ENCODE results near the gene PCNT.
"Not testable (repeated sequence)": the region's sequence is repeated elsewhere in the genome, so short reads cannot be mapped to it uniquely, and the experiment has no call there.

Gene PCNT

DNA sequence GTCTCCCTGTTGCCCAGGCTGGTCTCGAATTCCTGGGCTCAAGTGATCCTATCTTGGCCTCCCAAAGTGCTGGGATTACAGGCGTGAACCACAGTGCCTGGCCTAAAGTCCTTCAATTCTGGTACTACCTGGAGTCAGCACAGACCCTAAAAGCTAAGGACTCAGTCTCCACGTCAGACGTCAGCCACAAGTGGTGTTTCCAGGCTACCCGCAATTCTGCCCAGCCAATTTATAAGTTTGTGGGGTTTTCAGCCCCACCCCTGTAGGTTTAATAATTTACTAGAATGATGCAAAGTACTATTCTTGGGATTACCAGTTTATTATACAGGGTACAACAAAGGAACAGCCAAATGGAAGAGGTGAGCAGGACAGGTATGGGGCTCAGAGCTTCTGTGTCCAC is 124.2 kb downstream of the PCNT start:
- DNase-seq (ENCODE audit: low spot score), result no peak
- TF ChIP-seq, protein P1, sequence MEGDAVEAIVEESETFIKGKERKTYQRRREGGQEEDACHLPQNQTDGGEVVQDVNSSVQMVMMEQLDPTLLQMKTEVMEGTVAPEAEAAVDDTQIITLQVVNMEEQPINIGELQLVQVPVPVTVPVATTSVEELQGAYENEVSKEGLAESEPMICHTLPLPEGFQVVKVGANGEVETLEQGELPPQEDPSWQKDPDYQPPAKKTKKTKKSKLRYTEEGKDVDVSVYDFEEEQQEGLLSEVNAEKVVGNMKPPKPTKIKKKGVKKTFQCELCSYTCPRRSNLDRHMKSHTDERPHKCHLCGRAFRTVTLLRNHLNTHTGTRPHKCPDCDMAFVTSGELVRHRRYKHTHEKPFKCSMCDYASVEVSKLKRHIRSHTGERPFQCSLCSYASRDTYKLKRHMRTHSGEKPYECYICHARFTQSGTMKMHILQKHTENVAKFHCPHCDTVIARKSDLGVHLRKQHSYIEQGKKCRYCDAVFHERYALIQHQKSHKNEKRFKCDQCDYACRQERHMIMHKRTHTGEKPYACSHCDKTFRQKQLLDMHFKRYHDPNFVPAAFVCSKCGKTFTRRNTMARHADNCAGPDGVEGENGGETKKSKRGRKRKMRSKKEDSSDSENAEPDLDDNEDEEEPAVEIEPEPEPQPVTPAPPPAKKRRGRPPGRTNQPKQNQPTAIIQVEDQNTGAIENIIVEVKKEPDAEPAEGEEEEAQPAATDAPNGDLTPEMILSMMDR (IDR thresholded peaks at IDR 0.05; ENCODE audit: borderline replicate concordance, control extremely low read depth, extremely low read depth, insufficient read depth, missing control alignments), result no peak
- in situ Hi-C loops (cut with MboI; ENCODE audit: low sequenced_read_pairs, unreplicated experiment), result no loop called here

DNA sequence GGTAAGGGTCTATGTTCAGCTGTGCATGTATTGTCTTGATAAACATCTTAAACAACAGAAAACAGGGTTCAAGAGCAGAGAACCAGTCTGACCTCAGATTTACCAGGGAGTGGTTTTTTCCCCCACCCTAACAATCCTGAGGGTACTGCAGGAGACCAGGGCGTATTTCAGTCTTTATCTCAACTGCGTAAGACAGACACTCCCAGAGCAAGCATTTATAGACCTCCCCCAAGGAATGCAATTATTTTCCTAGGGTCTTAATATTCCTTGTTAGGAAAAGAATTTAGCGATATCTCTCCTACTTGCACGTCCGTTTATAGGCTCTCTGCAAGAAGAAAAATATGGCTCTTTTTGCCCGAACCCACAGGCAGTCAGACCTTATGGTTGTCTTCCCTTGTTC is 124.9 kb downstream of the PCNT start:
- in situ Hi-C loops (cut with MboI; ENCODE audit: low sequenced_read_pairs, unreplicated experiment); DNase-seq (ENCODE audit: low spot score): not testable (repeated sequence)

DNA sequence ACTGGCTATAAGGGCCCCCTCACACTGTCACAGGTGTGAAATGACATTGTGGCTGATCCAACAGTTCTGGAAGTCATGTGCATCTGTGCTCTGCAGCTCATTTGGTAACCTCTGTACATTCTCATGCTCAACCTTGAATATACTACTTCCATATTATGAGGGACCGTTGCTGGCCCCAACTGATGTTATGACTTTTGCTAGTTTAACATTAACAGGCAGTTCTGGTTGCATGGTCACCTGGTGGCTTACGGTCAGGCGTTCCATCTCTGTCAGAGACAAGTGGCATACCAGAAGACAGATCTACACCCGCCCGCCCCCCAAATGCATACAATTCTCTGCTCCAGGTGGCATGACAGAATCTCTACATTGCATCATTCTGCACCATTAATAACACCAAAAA is 128.8 kb downstream of the PCNT start:
- no peak for DNase-seq (ENCODE audit: low spot score)
- in situ Hi-C loops (cut with MboI; ENCODE audit: low sequenced_read_pairs, unreplicated experiment), result no loop called here
- TF ChIP-seq, protein P1 (IDR thresholded peaks at IDR 0.05; ENCODE audit: borderline replicate concordance, control extremely low read depth, extremely low read depth, insufficient read depth, missing control alignments), result no peak

DNA sequence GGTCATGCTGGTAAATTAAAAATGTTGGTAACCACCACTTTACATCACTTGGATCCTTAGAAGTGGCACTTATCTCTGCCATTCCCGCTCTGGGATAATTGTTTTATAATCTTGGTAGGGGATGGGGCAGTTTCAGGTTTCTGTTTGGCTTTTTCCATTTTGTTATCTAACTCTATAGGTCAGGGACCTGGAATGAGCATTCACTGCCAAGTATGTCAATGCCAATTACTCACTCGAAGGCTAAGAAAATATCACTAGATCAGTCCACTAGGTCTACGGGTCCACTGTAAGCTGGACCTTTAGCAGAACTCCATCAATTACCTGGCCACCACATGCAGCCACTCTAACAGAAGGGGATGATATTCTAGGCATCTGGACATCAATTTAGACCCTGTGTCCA is 130.2 kb downstream of the PCNT start:
- no peak for DNase-seq (ENCODE audit: low spot score)
- in situ Hi-C loops (cut with MboI; ENCODE audit: low sequenced_read_pairs, unreplicated experiment), result no loop called here
- TF ChIP-seq, protein P1 (IDR thresholded peaks at IDR 0.05; ENCODE audit: borderline replicate concordance, control extremely low read depth, extremely low read depth, insufficient read depth, missing control alignments), result no peak

DNA sequence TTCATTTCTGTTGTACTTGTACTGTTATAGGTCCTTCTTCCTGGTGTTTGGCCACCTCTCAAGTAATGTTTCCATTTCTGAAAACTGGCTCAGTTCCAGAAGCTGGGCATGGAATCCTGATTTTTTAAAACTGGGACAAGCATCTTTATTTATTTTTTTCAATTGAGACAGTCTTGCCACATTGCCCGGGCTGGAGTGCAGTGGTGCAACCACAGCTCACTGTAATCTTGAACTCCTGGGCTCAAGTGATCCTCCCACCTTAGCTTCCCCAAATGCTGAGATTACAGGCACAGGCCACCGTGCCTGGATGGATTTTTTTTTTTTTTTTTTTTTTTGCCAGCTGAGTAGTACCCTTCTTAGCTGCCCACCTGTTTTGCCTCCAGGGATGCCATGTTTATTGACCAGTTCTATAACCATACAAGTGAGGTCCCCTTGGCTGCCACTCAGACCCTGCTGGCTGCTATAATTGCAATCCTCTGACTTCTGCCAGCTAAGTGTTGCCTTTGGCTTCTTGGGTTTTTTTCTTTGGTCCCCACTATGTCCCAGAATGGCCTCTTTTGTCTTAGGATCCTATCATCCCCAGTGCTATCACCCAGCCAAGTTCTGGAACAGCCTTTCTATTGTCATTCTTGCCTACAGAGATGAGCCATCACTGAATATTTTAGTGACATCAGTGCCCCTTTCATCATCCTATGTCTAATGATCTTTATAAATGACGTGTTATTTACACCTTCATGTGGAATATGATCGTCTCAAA is 130.9 kb downstream of the PCNT start:
- no peak for DNase-seq (ENCODE audit: low spot score)
- in situ Hi-C loops (cut with MboI; ENCODE audit: low sequenced_read_pairs, unreplicated experiment), result no loop called here
- TF ChIP-seq, protein P1 (IDR thresholded peaks at IDR 0.05; ENCODE audit: borderline replicate concordance, control extremely low read depth, extremely low read depth, insufficient read depth, missing control alignments), result no peak

DNA sequence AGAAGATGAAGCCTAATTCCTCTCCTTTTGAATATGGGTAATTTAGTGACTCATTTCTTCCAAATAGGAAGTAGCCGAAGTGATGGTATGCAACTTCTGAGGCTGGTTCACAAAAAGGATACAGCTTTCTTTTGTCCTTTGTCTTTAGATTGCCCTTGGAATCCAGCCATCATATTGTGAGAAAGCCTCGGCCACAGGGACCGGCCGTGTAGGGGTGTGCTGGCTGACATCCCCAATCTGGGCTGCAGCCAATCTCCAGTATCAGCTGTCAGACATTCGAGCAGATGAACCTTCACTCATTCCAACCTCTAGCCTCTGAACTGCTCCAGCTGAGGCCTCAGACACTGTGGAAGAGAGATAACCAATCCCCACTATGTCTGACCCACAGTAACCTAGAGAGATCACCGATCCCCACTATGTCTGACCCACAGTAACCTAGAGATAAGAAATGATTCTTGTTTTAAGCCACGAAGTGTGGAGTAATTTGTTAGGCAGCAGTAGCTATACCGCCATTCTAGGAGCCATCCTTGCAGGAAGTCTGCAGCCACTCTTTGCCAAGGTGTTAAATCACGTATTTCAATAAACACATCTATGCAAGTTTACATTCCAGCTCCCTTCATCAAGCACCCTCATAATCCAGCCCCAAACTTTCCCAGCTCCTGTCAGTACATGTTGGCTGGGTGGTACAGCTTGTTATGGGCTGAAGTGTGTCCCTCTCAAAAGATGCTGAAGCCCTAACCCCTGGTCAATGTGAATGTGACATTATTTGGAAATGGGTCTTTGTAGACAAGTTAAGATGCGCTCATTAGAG is 131.8 kb downstream of the PCNT start:
- in situ Hi-C loops (cut with MboI; ENCODE audit: low sequenced_read_pairs, unreplicated experiment), result no loop called here
- TF ChIP-seq, protein P1 (IDR thresholded peaks at IDR 0.05; ENCODE audit: borderline replicate concordance, control extremely low read depth, extremely low read depth, insufficient read depth, missing control alignments), result no peak
- DNase-seq (ENCODE audit: low spot score), result no peak

DNA sequence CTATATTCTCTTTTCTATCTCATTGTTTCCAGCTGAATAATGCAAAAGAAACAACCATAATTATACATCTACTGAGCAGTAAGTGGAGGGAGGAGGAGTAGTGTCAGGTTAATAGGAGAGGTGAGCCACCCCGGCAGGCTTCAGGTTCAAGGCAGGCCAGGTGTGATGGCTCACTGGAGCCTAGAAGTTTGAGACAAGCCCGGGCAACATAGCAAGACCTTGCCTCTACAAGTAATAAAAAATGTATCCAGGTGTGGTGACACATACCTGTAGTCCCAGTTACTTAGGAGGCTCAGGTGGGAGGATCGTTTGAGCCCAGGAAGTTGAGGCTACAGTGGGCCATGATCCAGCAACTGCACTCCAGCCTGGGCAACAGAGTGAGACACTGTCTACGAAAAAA is 132.8 kb downstream of the PCNT start:
- in situ Hi-C loops (cut with MboI; ENCODE audit: low sequenced_read_pairs, unreplicated experiment), result no loop called here

More for the DNA sequence above, 132.8 kb downstream of the PCNT start:
- TF ChIP-seq, protein P1 (IDR thresholded peaks at IDR 0.05; ENCODE audit: borderline replicate concordance, control extremely low read depth, extremely low read depth, insufficient read depth, missing control alignments), result no peak
- no peak for DNase-seq (ENCODE audit: low spot score)
